H1 (cell line): ENCODE measurements around the gene FBN2. TPM values are rescaled to one million over a fixed set of nuclear protein-coding genes. Genes with fewer than 3 reads are reported as not detected.

Source experiments
- CTCF ChIA-PET: fragments of 300-600 bp; sonication (Branson Sonifier 250); formaldehyde crosslinking; loops from one replicate; lab custom pipeline; 2021; ENCODE audit not compliant: partially characterized antibody; lab: Charles Lee
- POLR2A ChIA-PET: fragments of 300-600 bp; sonication (Branson Sonifier 250); formaldehyde crosslinking; loops from one replicate; lab custom pipeline; 2021; ENCODE audit warnings: inconsistent platforms; ENCODE audit not compliant: partially characterized antibody; lab: Charles Lee
- DNase-seq, 2 experiments: peaks; one replicate each; pipeline versions ENCODE4 v3.0.0 to v3.0.0-alpha.2; 2010 to 2022; ENCODE audit warnings: low spot score in 2 of 2, low read depth in 1 of 2, mixed read lengths in 1 of 2
- FAIRE-seq: peaks from 2 replicates; lab custom pipeline; 2011; peaks lifted over from hg19 to GRCh38; lab: Jason Lieb, UNC
- H2AFZ ChIP-seq: 2 replicates; pipeline ENCODE4 v1.8.1; 2012; ENCODE audit warnings: low read length, inconsistent platforms
- H2AK5ac ChIP-seq: 2 replicates; pipeline ENCODE4 v1.6.1; 2013; ENCODE audit warnings: low read depth, low read length
- H2BK120ac ChIP-seq: replicated peaks from 2 replicates; pipeline ENCODE3; 2013; ENCODE audit warnings: low read depth, low read length, inconsistent platforms
- H2BK12ac ChIP-seq: 2 replicates; pipeline ENCODE4 v1.6.1; 2013; ENCODE audit warnings: low read depth, low read length
- H2BK15ac ChIP-seq: 2 replicates; pipeline ENCODE4 v1.6.1; 2013; ENCODE audit warnings: low read length
- H2BK20ac ChIP-seq: 2 replicates; pipeline ENCODE4 v1.6.1; 2013; ENCODE audit warnings: low read length
- H2BK5ac ChIP-seq: 2 replicates; pipeline ENCODE4 v1.6.1; 2013; ENCODE audit warnings: low read depth, low read length
- H3K14ac ChIP-seq: 2 replicates; pipeline ENCODE4 v1.6.1; 2013; ENCODE audit warnings: inconsistent platforms; ENCODE audit not compliant: insufficient read length
- H3K18ac ChIP-seq: 2 replicates; pipeline ENCODE4 v1.6.1; 2013; ENCODE audit warnings: low read length; ENCODE audit errors: extremely low read depth
- H3K23ac ChIP-seq: 2 replicates; pipeline ENCODE4 v1.6.1; 2013; ENCODE audit warnings: inconsistent platforms; ENCODE audit not compliant: insufficient read length
- H3K23me2 ChIP-seq: 2 replicates; pipeline ENCODE4 v1.6.1; 2013; ENCODE audit warnings: low read depth, low read length
- H3K27ac ChIP-seq: 2 replicates; pipeline ENCODE4 v1.6.1; 2011; ENCODE audit warnings: low read depth, low read length, inconsistent platforms
- H3K27me3 ChIP-seq, 4 experiments: replicated peaks in 1 of 4; 1 replicate in 1 of 4; 2 replicates in 3 of 4; pipeline versions ENCODE4 v1.6.1 to v1.8.1; 2011 to 2013; ENCODE audit warnings: low read length in 3 of 4, mild to moderate bottlenecking in 3 of 4, inconsistent platforms in 2 of 4, mixed read lengths in 2 of 4, moderate library complexity in 1 of 4; ENCODE audit not compliant: control insufficient read depth in 3 of 4, insufficient read depth in 3 of 4; ENCODE audit errors: extremely low read depth in 1 of 4
- H3K36me3 ChIP-seq, 4 experiments: 2 replicates each; pipeline versions ENCODE4 v1.6.1 to v1.8.1; 2011 to 2013; ENCODE audit warnings: mild to moderate bottlenecking in 4 of 4, low read length in 3 of 4, moderate library complexity in 2 of 4, control low read depth in 1 of 4, inconsistent platforms in 1 of 4; ENCODE audit not compliant: insufficient read depth in 4 of 4, control insufficient read depth in 2 of 4
- H3K4ac ChIP-seq: replicated peaks from 2 replicates; pipeline ENCODE3; 2013; ENCODE audit warnings: low read length, low read depth, mixed read lengths, inconsistent platforms; ENCODE audit not compliant: insufficient read length
- H3K4me1 ChIP-seq, 4 experiments: replicated peaks in 1 of 4; 1 replicate in 1 of 4; 2 replicates in 3 of 4; pipeline versions ENCODE4 v1.6.1 to v1.8.1; 2011 to 2013; ENCODE audit warnings: low read length in 3 of 4, inconsistent platforms in 2 of 4, mixed read lengths in 1 of 4; ENCODE audit not compliant: insufficient read depth in 4 of 4, control insufficient read depth in 3 of 4
- H3K4me2 ChIP-seq, 2 experiments: 2 replicates each; pipeline versions ENCODE4 v1.6.1 to v1.8.1; 2011 to 2013; ENCODE audit warnings: low read depth in 2 of 2, low read length in 2 of 2, control low read depth in 1 of 2, inconsistent platforms in 1 of 2, mild to moderate bottlenecking in 1 of 2; ENCODE audit not compliant: insufficient read depth in 1 of 2
- H3K4me3 ChIP-seq, 4 experiments: fragments of 200-600, 300-600 bp in 1 of 4; sonication (generic), shearing (Covaris generic), sonication (Bioruptor Twin) in 1 of 4; 2 replicates each; pipeline versions ENCODE4 v1.5.1 to v1.8.1; 2011 to 2016; ENCODE audit warnings: low read length in 4 of 4, low read depth in 3 of 4, control low read depth in 2 of 4, inconsistent platforms in 2 of 4, mild to moderate bottlenecking in 2 of 4, mixed read lengths in 1 of 4, moderate library complexity in 1 of 4; ENCODE audit not compliant: insufficient read depth in 2 of 4; ENCODE audit errors: extremely low read depth in 1 of 4
- H3K56ac ChIP-seq: replicated peaks from 2 replicates; pipeline ENCODE3; 2013; ENCODE audit warnings: low read depth, mild to moderate bottlenecking, mixed read lengths, low read length, inconsistent platforms; ENCODE audit not compliant: insufficient read length
- H3K79me1 ChIP-seq: 2 replicates; pipeline ENCODE4 v1.6.1; 2013; ENCODE audit warnings: low read depth, low read length, control low read depth
- H3K79me2 ChIP-seq, 2 experiments: 2 replicates each; pipeline versions ENCODE4 v1.6.1 to v1.8.1; 2012 to 2013; ENCODE audit warnings: low read length in 2 of 2, mild to moderate bottlenecking in 2 of 2, inconsistent platforms in 1 of 2; ENCODE audit not compliant: insufficient read depth in 2 of 2, control insufficient read depth in 1 of 2
- H3K9ac ChIP-seq, 4 experiments: replicated peaks in 1 of 4; 1 replicate in 1 of 4; 2 replicates in 3 of 4; pipeline versions ENCODE4 v1.6.1 to v1.8.1; 2011 to 2013; ENCODE audit warnings: low read depth in 3 of 4, low read length in 3 of 4, control low read depth in 2 of 4, mild to moderate bottlenecking in 2 of 4, moderate library complexity in 2 of 4, inconsistent platforms in 1 of 4; ENCODE audit errors: extremely low read depth in 1 of 4
- H3K9me3 ChIP-seq, 2 experiments: 2 replicates each; pipeline versions ENCODE4 v1.6.1 to v1.8.1; 2012 to 2013; ENCODE audit warnings: mild to moderate bottlenecking in 2 of 2, moderate library complexity in 2 of 2, control low read depth in 1 of 2, inconsistent platforms in 1 of 2, low read depth in 1 of 2, low read length in 1 of 2, mixed read lengths in 1 of 2; ENCODE audit not compliant: insufficient read depth in 2 of 2
- H4K20me1 ChIP-seq, 2 experiments: replicated peaks in 1 of 2; 2 replicates each; pipeline versions ENCODE3 to v1.8.1; 2011 to 2013; ENCODE audit warnings: inconsistent platforms in 2 of 2, low read length in 2 of 2, mild to moderate bottlenecking in 1 of 2; ENCODE audit not compliant: insufficient read depth in 2 of 2, control insufficient read depth in 1 of 2
- H4K5ac ChIP-seq: 2 replicates; pipeline ENCODE4 v1.6.1; 2013; ENCODE audit warnings: low read length, low read depth, mixed read lengths, inconsistent platforms; ENCODE audit not compliant: insufficient read length
- H4K8ac ChIP-seq: 2 replicates; pipeline ENCODE4 v1.8.0; 2013; ENCODE audit warnings: mild to moderate bottlenecking, moderate library complexity, low read length, inconsistent platforms; ENCODE audit not compliant: insufficient read depth; ENCODE audit errors: extremely low read depth
- H4K91ac ChIP-seq: replicated peaks from 2 replicates; pipeline ENCODE3; 2013; ENCODE audit warnings: low read length, mixed read lengths, inconsistent platforms; ENCODE audit not compliant: insufficient read length
- ASH2L ChIP-seq: fragments of 200-600, 300-600 bp; sonication (generic); IDR thresholded peaks from one replicate; pipeline ENCODE4 v1.7.1; 2017; ENCODE audit warnings: low read length
- CBX8 ChIP-seq: fragments of 300-800, 300-1000 bp; sonication (generic); IDR thresholded peaks from 2 replicates; pipeline ENCODE4 v1.7.1; 2016; ENCODE audit warnings: low read depth, low read length, borderline replicate concordance
- CREB1 ChIP-seq: IDR thresholded peaks from 2 replicates; pipeline ENCODE4 v1.6.1; 2012; ENCODE audit warnings: inconsistent platforms
- CTBP2 ChIP-seq: IDR thresholded peaks from 2 replicates; pipeline ENCODE4 v1.7.0; 2011; ENCODE audit warnings: borderline replicate concordance, mild to moderate bottlenecking, moderate library complexity, mixed read lengths, low read length; ENCODE audit not compliant: insufficient read depth, insufficient read length
- EGR1 ChIP-seq: IDR thresholded peaks from 2 replicates; pipeline ENCODE4 v1.6.1; 2011; ENCODE audit warnings: low read depth, low read length, borderline replicate concordance
- POU5F1 ChIP-seq: IDR thresholded peaks from 2 replicates; pipeline ENCODE4 v1.6.1; 2011; ENCODE audit warnings: low read depth, mild to moderate bottlenecking, low read length, moderate library complexity
- SIN3A ChIP-seq, 2 experiments: IDR thresholded peaks in 1 of 2; conservative IDR thresholded peaks in 1 of 2; 2 replicates each; pipeline ENCODE4 v1.6.1; 2011 to 2012; ENCODE audit warnings: low read length in 2 of 2, improper control_type of control experiment in 1 of 2, low read depth in 1 of 2, mild to moderate bottlenecking in 1 of 2
- USF2 ChIP-seq: IDR thresholded peaks from 2 replicates; pipeline ENCODE4 v1.6.1; 2011; ENCODE audit warnings: low read length, improper control_type of control experiment
- WGBS, 2 experiments: shearing (Covaris generic) in 1 of 2; methylation state at CpG; one replicate each; pipeline versions ENCODE4 v1.1.6 to v1.1.7; 2013 to 2015; ENCODE audit warnings: low lambda C conversion rate in 2 of 2, mixed read lengths in 2 of 2, inconsistent platforms in 1 of 2, low coverage in 1 of 2, missing lambda C conversion rate in 1 of 2; ENCODE audit not compliant: insufficient replicate concordance in 2 of 2, insufficient coverage in 1 of 2, insufficient read length in 1 of 2; ENCODE audit errors: extremely low coverage in 1 of 2, missing lambda C conversion rate in 1 of 2; 5-methylcytosine and 5-hydroxymethylcytosine counted together
- polyA plus RNA-seq, 7 experiments: library from polyadenylated mRNA; depleted of rRNA in 3 of 7; stranded (reverse) in 5 of 7; unstranded in 2 of 7; fragments of >200 nt in 5 of 7; fragments of 200-250 nt in 2 of 7; gene quantifications; 1 replicate in 5 of 7; 2 replicates in 1 of 7; 4 replicates in 1 of 7; pipeline versions ENCODE4 v1.2.1 to v1.2.3, GENCODE V29; 2011 to 2013; ENCODE audit warnings: missing spikeins in 2 of 7, mixed read lengths in 2 of 7
- total RNA-seq: library from RNA; stranded (reverse); fragmentation: NEBNext Ultra II Directional; extraction: Animal tissue kit (Norgen Biotek cat#: 25700); gene quantifications from 2 replicates; pipeline ENCODE4 v1.2.1, GENCODE V29; 2021

The FBN2 gene
- total and polyA plus RNA-seq, 2 of the 8 experiments (the other 6 are each of a cell fraction or from before 2014, with no cell fraction given), result 14.1 to 16.3 TPM

DNA sequence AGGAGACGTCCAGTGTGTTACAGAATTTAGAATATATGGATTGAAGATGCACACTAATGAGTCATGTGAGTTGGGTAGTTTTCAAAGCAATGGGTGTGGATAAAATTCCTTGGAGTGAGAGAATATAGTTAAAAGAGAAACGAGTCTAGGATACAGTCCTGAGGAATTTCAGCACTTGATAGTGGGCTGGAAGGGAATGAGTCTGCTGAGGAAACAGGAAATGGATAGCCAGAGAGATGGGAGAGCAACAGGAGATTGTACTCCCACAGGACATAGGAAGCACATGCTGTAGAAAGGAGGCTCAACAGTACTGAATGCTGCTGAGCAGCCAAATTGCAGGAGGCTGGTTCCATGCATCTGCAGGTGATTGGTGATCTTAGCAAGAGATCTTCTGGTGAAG lies 68.1 kb downstream of the FBN2 start:
- DNase-seq (no peak), FAIRE-seq (no peak)
- no peak overlapping the region for H2BK120ac ChIP-seq
- no peaks in the 10 kb centered on the region for H3K79me1 ChIP-seq
- no peak overlapping the region for H4K91ac ChIP-seq
- H3K23ac ChIP-seq, result no peak overlapping the region
- no peaks in the 10 kb centered on the region for H3K23me2 ChIP-seq
- no peak overlapping the region for H2BK5ac ChIP-seq
- H4K20me1 ChIP-seq, result no peaks in the 10 kb centered on the region
- H2AK5ac ChIP-seq, result no peak overlapping the region
- no peaks in the 10 kb centered on the region for H3K79me2 ChIP-seq
- H3K4me3 ChIP-seq, result no peak overlapping the region
- WGBS, 2 experiments, result 90% methylated on average over 2 of the region's 2 CpGs; no CpG with 5 or more reads in 1 of the 2 experiments
- no peaks in the 10 kb centered on the region for H3K4me1 ChIP-seq
- H3K56ac ChIP-seq, result no peak overlapping the region
- no peak overlapping the region for H2BK12ac ChIP-seq
- no peak overlapping the region for H3K14ac ChIP-seq
- H4K5ac ChIP-seq, result no peak overlapping the region
- no peak overlapping the region for H2BK20ac ChIP-seq
- H2BK15ac ChIP-seq, result no peak overlapping the region
- H3K4ac ChIP-seq, result no peak overlapping the region
- H2AFZ ChIP-seq, result no peak overlapping the region
- no peak overlapping the region for H3K27ac ChIP-seq
- H3K4me2 ChIP-seq, result no peak overlapping the region
- H3K27me3 ChIP-seq, result no peaks in the 10 kb centered on the region
- no peak overlapping the region for H3K18ac ChIP-seq
- H4K8ac ChIP-seq, result no peak overlapping the region
- no peak overlapping the region for H3K9ac ChIP-seq
- ChIA-PET POLR2A (no interaction called here), CTCF (no interaction called here)
- H3K36me3 ChIP-seq, result no peaks in the 10 kb centered on the region
- H3K9me3 ChIP-seq, result no peaks in the 10 kb centered on the region
- TF ChIP-seq CTBP2, result no peak
- TF ChIP-seq POU5F1, result no peak
- no peak for TF ChIP-seq SIN3A (conservative IDR thresholded peaks at IDR 0.05 in 1 of 2, IDR thresholded peaks at IDR 0.05 in 1 of 2; ENCODE audit: low read depth in 1 of 2, low read length in 2 of 2)
- TF ChIP-seq ASH2L, result no peak
- TF ChIP-seq CREB1, result no peak
- no peak for TF ChIP-seq USF2
- no peak for TF ChIP-seq EGR1
- TF ChIP-seq CBX8, result no peak
